ENCODE measurements around the gene CNOT4. TPM values are rescaled to one million over a fixed set of nuclear protein-coding genes. Genes with fewer than 3 reads are reported as not detected.

The CNOT4 gene
- total and polyA plus RNA-seq, 2 of the 13 experiments (the other 11 are each of a cell fraction or from before 2014, with no cell fraction given): 7.4 to 8.4 TPM

DNA sequence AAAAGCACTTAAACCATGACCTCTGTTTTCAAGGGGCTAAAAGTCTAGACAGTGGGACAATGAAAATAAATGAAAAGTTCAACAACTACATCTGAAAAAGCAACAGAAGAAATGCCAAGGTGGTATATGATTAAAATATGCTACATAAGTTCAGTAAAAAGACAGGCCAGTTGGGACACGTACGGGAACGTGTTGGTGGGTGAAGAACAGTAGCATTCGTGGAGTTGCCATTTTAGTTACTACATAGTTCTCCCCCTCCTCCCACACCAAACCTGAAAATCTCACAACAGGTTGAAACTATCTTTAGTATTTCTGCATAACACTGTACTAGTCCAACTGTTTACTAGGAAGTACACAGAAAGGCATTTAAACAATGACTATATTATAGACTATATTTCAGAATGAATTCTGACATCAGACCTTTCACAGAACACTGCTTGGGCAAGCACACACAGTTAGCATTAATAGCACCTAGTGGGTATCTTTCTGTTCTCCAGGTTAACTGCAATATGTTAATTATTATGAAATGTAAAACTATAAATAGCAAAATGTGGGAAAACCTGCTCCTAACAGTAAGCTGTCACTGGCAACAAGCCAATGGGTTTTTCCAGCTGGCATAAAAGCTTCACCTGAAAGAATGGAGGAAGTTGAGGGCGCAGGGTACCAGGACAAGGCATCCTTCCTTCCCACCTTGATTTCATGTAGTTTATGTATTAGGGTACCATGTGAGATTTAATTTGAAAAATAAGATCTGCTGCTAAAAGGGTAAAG, 141.3 kb downstream of the CNOT4 start:
- Histone ChIP-seq H4K20me1 (ENCODE audit: insufficient read depth, low read length) (no peaks in the 10 kb centered on the region), H3K4me2 (ENCODE audit: low read depth, low read length) (no peak overlapping the region), H3K36me3 (replicated peaks in 1 of 2; ENCODE audit: control insufficient read depth in 1 of 2, insufficient read depth in 2 of 2, low read length in 2 of 2) (peaks cover 2% of the 10 kb centered on the region in 2 experiments; a peak in 1 of 5 replicates), H3K4me1 (ENCODE audit: insufficient read depth, low read length) (peaks cover 25% of the 10 kb centered on the region), H3K79me2 (ENCODE audit: insufficient read depth, low read length) (no peaks in the 10 kb centered on the region), H3K4me3 (replicated peaks in 1 of 3; ENCODE audit: insufficient read depth in 1 of 3, low read depth in 2 of 3, low read length in 3 of 3) (no peak overlapping the region), H3K9ac (ENCODE audit: insufficient read depth, low read depth, low read length) (no peak overlapping the region), H3K9me3 (ENCODE audit: low read length) (no peaks in the 10 kb centered on the region), H3K27me3 (ENCODE audit: control insufficient read depth in 1 of 2, insufficient read depth in 2 of 2, low read length in 2 of 2) (no peaks in the 10 kb centered on the region), H3K27ac (ENCODE audit: extremely low read length, insufficient read depth, low read length) (no peak overlapping the region), H2AFZ (ENCODE audit: low read length) (no peak overlapping the region)
- DNase-seq (ENCODE audit: low spot score): no peak
- in situ Hi-C loops (cut with HindIII; ENCODE audit: extremely low pct_ligation_motif_present, low pct_unique_long_range_greater_than_20kb): no loop called here
- 95% methylated on average over 5 of the region's 5 CpGs for WGBS (ENCODE audit: low lambda C conversion rate)
- CTCF ChIA-PET (ENCODE audit: low intra/inter-chr PET ratio, low total read pairs): no interaction called here
- intact Hi-C loops (cut with micrococcal nuclease; ENCODE audit: unreplicated experiment): no loop called here
- no peak for ATAC-seq
- BruUV-seq (replicated peaks): no TSS peak
- POLR2A ChIA-PET: no interaction called here
- FAIRE-seq: no peak
- TF ChIP-seq NCOA1 (CRISPR knock-in tag; IDR thresholded peaks at IDR 0.05) (no peak), SALL2 (CRISPR knock-in tag; IDR thresholded peaks at IDR 0.05) (no peak), SOX13 (IDR thresholded peaks at IDR 0.05) (no peak), SOX13 (CRISPR knock-in tag; conservative IDR thresholded peaks at IDR 0.05 in 1 of 2, IDR thresholded peaks at IDR 0.05 in 1 of 2) (no peak), HES4 (CRISPR knock-in tag; IDR thresholded peaks at IDR 0.05; ENCODE audit: borderline replicate concordance) (no peak)

- no peaks in the 10 kb centered on the region for H3K79me2 ChIP-seq (ENCODE audit: insufficient read depth, low read length)
- no peak overlapping the region for H3K9ac ChIP-seq (ENCODE audit: insufficient read depth, low read depth, low read length)
- no peak overlapping the region for H3K4me2 ChIP-seq (ENCODE audit: low read depth, low read length)
- ChIA-PET POLR2A (no interaction called here), CTCF (ENCODE audit: low intra/inter-chr PET ratio, low total read pairs) (no interaction called here)
- peaks cover 13% of the 10 kb centered on the region for H3K4me1 ChIP-seq (ENCODE audit: insufficient read depth, low read length)
- FAIRE-seq: peak; percentile 63
- no peaks in the 10 kb centered on the region for H3K9me3 ChIP-seq (ENCODE audit: low read length)
- no peak overlapping the region for H3K27ac ChIP-seq (ENCODE audit: extremely low read length, insufficient read depth, low read length)
- no peaks in the 10 kb centered on the region for H3K27me3 ChIP-seq (ENCODE audit: control insufficient read depth in 1 of 2, insufficient read depth in 2 of 2, low read length in 2 of 2)
- intact Hi-C loops (cut with micrococcal nuclease; ENCODE audit: unreplicated experiment) (no loop called here), in situ Hi-C loops (cut with HindIII; ENCODE audit: extremely low pct_ligation_motif_present, low pct_unique_long_range_greater_than_20kb) (no loop called here)
- H3K36me3 ChIP-seq (replicated peaks in 1 of 2; ENCODE audit: control insufficient read depth in 1 of 2, insufficient read depth in 2 of 2, low read length in 2 of 2): peaks cover 2 to 12% of the 10 kb centered on the region in 2 experiments; a peak in 1 of 5 replicates
- no peaks in the 10 kb centered on the region for H4K20me1 ChIP-seq (ENCODE audit: insufficient read depth, low read length)
- H2AFZ ChIP-seq (ENCODE audit: low read length): no peak overlapping the region
- no TSS peak for BruUV-seq (replicated peaks)
- DNase-seq (ENCODE audit: low spot score): peak; percentile 54
- peak; percentile 65; the same call in 2 of the 3 replicates for ATAC-seq
- 75% methylated on average over 7 of the region's 7 CpGs for WGBS (ENCODE audit: low lambda C conversion rate)
- H3K4me3 ChIP-seq (replicated peaks in 1 of 3; ENCODE audit: insufficient read depth in 1 of 3, low read depth in 2 of 3, low read length in 3 of 3): no peak overlapping the region
- TF ChIP-seq FOSL2 (CRISPR knock-in tag; IDR thresholded peaks at IDR 0.05) (peak; percentile 36; the same call in 1 of the 2 replicates), GATAD2A (CRISPR knock-in tag; IDR thresholded peaks at IDR 0.05) (0 out of 2 replicates have a peak, but pooled peaks have one; percentile 15), ZNF75D (CRISPR knock-in tag; IDR thresholded peaks at IDR 0.05; ENCODE audit: borderline replicate concordance) (no peak), HOMEZ (CRISPR knock-in tag; IDR thresholded peaks at IDR 0.05; ENCODE audit: low read depth) (peak; percentile 41; the same call in 1 of the 2 replicates), ATF4 (CRISPR knock-in tag; IDR thresholded peaks at IDR 0.05) (peak in 1 of 2 experiments; percentile 40; a peak in 1 of 4 replicates)
Observed at GRCh38 chr7:135366843-135367508, 142.9 kb downstream of the CNOT4 start.

Measured in HepG2 (cell line).